Fibroblast of gingiva (primary cell): ENCODE data around the gene SSH3.
"Not testable (repeated sequence)": the region's sequence is repeated elsewhere in the genome, so short reads cannot be mapped to it uniquely, and the experiment has no call there.

Source experiments
- DNase-seq: peaks from one replicate; pipeline ENCODE4 v3.0.0-alpha.2; 2011; ENCODE audit warnings: low read depth

SSH3 gene

DNA sequence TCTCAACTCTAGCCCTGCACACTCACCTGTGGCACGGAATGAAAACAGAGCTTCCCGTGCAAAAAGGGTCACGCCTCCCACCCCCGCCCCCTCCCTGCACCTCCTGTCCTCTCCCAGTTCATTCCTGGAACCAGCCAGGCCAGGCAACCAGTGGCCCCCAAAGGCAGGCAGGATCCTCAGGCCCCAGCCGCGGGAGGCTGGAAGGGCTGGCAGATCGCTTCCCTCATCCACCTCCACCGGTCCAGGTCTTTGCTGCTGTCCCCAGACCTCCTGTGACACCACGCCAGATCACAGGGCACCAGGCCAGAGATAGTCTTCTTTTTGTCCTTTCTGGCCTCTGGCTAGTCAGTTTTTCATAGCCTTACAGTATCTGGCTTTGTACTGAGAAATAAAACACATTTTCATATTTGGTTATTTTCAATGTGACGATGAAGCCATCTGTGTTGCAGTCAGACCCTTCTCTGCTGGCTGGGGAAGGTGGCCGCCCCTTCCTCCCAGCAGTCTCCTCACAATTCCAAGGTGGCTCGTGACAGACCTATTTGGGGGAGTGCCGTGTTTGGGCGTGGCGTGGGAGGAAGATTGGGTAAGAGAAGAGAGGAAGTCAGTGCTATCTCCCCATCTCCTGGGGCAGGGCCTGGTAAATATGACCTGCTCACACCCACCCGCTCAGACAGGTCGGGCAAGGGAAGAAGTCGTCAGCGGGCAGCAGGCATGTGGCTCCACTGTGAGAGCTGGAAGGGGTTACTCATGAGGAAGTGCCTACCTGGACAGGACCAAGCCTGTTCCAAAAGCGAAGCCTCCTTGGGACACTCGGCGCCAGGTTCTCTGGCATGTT lies 9.1 kb downstream of the SSH3 start:
- no peak for DNase-seq

DNA sequence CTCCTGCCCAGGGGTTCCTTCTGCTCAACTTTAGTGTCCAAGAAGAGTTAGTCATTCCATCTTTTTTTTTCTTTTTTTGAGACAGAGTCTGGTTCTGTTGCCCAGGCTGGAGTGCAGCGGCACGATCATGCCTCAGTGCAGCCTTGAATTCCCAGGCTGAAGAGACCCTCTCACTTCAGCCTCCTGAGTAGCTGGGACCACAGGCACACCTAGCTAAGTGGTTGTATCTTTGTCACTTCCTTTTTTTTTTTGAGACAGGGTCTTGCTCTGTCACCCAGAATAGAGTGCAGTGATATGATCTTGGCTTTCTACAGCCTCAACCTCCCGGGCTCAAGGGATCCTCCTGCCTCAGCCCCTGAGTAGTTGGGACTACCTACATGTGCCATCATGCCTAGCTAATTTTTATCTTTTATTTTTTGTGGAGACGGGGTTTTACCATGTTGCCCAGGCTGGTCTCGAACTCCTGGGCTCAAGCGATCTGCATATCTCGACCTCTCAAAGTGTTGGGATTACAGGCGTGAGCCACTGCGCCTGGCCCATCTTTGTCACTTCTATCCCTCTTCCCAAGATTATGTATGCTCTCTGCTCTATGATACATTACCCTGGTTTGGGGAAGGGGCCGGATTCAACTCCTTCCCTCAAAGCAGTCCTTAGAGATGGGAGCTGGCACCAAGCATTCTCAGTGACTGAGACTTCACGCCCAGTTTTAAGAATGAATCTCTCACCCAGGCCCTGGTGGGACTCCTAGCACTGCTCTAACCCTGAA lies 10.0 kb downstream of the SSH3 start:
- no peak for DNase-seq

DNA sequence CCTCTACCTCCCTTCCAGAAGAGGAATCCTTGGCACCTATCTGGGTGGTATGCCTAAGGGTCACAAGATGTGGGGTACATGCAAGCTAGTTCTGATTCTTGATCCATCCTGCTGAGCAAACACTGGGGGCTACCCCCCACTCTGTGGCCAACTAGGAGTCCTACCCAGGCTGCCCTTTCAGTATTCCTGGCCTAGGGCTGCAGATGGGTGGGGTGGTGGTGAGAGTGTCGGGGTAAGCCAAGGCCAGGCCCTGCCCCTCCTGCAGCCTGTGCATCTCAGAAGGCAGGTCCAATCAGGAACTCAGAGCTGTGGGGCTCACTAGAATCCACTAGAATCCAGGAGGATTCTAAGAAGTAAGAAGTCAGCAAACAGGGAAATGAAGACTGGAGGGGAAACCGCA lies 10.9 kb downstream of the SSH3 start:
- no peak for DNase-seq

DNA sequence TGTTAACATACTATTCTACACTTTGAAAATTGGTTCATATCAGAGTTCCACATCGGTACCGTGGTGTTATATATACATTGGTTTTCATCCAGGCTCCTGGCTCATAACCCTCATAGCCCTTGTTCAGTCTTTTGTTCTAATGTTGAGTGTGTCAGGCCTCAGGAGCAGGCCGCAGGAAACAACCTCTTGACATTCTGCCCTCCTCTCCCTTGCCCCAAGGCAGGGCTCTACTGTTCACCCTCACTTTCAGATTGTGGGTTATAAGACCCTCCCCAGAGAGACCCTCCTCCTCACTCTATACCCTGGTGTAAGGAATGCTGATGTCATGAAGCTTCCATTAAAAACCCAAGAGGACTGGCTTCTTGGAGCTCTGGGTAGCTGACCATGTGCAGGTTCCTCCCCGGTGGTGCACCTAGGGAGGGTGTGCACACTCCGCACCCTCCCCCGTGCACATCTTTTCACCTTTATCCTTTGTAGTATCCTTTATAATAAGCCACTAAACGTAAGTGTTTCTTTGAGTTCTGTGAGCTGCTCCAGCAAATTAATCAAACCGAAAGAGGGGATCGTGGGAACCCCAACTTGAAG lies 12.1 kb downstream of the SSH3 start:
- DNase-seq: no peak

DNA sequence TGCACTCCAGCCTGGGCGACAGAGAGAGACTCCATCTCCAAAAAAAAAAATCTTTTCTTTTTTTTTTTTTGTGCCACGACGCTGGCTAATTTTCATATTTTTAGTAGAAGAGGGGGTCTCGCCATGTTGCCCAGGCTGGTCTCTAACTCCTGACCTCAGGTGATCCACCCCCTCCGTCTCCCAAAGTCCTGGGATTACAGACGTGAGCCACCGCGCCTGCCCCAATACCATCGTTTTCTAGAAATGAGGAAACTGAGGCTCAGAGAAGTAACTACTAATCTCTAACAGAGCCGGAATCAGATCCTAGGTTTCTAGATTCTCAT lies 13.5 kb downstream of the SSH3 start:
- no peak for DNase-seq

DNA sequence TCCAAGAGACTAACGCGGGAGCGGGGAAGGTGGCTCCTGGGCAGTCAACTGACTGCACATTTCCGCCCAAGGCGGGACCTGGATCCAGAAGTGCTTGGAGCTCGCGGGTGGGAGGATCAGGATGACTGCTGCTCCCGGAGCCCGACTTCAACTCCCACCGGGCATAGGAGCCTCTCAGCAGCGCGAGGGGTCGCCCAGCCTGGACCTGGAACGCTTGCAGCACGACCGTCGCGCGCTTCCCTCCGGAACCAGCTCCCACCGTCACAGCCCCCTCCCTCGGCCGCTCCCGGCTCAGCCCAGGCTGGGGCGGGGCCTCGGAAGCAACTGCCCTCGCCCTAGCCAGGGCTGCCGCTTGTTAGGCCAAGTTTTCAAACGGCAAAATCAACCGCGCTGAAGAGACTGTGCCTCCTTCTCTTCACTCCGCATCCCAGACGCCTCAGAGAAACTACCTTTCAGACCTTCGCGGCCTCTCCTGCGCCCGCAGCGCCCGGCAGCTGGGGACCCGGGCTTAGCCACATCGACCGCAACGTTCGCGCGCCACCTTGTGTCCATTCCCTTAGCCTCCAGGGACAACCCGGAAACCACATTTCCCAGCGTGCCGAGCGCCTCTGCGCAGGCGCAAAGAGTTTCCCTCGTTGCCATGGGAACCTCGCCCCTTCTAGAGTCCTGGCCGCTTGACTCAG lies 14.0 kb downstream of the SSH3 start:
- DNase-seq: peak; percentile 83

DNA sequence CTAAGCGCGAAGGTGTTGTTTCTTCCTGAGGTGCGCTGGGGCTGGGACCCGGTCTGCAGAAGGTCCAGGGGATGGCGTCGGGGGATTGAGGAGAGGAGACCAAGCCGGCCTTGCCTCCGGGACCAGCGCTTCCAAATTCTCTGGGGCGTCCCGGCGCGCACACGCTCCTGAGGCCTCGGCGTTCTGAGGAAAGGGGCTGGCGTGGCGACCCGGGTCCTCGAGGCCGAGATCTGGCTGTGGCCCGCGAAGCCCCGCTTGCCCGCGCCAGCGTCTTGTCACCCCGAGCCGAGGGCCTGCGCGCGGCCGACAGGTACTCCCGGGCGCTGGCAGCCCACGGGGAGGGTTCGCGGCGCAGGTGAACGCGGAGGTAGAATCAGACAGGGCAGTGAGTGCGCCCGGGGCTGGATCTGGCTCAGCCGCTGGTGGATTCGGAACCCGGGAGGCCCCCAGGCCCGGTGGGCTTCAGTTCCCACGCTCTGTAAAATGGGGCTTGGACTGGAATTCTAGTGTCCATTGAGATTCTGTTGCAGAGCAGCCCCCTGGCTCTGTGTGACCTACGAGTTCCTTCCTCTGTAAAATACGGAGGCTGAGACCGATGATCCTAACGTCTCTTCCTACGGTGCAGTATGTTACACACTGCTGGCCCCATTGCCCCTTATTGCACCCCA lies 14.7 kb downstream of the SSH3 start:
- DNase-seq: no peak

DNA sequence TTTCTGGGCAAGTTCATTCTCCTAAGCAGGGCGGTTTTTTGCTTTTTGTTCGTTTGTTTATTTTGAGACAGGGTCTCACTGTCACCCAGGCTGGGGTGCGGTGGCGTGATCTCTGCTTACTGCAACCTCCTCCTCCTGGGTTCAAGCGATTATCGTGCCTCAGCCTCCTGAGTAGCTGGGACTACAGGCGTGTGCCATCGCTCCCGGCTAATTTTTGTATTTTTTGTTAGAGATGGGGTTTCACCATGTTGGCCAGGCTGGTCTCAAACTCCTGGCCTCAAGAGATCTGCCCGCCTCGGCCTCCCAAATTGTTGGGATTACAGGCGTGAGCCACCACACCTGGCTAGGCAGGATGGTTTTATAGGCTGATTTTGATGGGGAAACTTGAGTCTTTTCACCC lies 15.5 kb downstream of the SSH3 start:
- not testable (repeated sequence) for DNase-seq

DNA sequence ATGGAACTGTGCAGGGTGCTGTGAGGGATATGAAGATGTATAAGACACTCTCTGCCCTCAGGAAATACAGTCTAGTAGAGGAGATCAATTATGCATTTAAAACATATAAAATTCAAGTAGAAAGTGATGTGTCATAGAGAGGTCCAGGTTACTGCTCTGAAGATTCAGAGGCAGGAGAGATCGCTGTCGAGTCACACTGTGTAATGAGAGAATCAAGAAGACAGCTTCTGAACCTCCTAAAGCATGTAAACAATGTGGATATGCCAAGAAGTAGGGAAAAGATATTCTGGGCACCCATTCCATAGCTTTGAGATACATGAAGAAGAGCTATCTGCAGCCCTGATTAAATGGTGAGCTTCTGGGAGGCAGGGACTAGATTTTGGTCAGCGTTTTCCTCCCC lies 16.7 kb downstream of the SSH3 start:
- DNase-seq: peak; percentile 27

DNA sequence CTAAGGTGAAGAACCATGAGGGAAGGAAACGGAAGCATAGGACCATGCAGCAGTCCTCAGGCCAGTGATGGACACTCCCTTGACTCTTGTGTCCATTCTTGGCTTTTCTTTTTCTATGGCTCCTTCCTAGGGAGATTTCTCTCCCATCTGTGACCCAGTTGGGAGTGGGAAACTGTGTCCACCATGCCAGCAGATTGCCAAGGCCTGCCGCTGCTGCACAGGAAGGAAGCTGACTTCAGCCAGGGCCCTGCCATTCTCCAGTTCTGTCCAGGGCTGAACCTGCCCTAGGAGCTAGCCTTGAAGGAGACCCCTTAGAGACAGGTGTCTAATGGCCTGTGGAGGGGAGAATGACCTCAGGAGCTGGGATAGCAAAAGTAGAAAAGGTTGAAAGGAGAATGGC lies 17.4 kb downstream of the SSH3 start:
- no peak for DNase-seq

DNA sequence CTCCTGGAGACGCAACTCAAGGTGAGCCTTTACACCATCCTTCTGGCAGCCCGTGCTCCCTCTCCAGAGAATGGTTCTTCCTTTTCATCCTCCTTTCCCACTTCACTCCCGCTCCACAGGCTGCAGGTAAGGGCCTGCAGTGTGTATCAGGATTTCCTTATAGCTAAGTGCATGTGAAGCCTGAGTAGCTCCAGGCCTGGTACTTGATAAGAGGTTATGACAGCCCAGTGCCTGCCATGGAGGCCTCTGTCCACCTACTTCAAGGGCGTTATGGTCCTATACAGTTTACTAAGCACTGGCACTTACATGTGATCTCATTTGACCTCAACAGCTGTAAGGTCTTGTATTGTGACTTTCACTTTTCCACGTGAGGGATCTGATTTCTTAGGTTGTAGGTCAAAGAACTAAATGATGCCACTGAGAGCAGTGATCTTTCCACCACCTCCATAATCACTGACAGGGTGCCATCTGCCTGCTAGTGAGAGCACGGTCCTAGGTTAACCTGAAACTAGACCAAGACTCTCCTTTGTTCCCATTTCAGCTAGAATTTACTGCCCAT lies 18.1 kb downstream of the SSH3 start:
- no peak for DNase-seq

DNA sequence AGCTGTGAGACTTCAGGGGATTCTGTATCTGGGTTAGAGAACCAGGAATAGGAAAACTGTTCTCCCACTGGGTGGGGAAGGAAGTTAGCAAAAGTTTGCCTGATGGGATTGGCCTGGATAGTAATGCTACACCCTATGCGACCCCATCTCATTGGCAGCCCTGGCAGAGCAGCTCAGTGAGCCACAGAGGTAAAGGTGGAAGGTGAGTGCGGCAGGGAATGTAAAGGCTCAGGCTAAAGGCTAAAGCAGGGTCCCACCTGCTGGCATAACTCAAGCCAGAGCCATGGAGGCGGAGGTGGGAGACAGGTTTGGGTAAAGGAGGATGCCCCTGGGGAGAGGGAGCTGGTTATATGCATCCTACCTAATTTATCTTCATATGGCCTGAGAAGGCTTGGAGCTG lies 18.7 kb downstream of the SSH3 start:
- no peak for DNase-seq

DNA sequence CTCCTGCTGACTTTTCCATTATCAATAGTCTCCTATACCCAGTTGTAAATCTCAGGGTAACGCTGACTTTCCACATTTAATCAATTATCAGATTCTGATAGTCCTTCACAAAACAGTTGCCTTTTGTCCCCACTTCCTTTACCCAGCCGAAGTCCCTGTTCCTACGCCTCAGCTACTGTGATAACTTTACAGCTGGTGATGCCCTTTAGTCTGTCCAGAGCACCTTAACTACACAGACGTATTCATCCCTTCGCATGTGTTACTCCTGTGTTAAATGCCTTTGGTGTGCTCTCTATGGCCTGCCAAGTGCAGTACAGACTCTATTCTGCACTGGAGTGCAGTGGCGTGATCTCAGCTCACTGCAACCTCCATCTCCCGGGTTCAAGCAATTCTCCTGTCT lies 20.2 kb downstream of the SSH3 start:
- no peak for DNase-seq

DNA sequence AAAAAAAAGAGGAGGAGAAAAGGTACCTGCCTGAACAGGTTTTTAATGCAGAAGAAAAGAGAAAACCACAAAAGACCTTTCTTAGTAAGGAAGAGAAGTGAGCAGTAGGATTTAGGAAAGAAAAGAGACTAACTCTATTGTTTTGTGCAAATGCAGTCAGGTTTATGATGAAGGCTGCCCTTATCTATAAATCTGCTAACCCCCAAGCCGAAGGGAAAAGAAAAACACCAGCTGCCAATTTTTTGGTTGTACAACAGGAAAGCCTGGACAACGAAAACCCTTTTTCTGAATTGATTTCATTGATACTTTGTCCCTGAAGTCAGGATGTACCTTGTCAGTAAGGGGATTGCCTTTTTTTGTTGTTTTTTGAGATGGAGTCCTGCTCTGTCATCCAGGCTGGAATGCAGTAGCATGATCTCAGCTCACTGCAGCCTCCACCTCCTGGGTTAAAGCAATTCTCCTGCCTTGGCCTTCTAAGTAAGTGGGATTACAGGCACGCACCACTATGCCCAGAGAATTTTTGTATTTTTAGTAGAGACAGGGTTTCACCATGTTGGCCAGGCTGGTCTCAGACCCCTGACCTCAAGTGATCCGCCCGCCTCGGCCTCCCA lies 28.9 kb downstream of the SSH3 start:
- no peak for DNase-seq

DNA sequence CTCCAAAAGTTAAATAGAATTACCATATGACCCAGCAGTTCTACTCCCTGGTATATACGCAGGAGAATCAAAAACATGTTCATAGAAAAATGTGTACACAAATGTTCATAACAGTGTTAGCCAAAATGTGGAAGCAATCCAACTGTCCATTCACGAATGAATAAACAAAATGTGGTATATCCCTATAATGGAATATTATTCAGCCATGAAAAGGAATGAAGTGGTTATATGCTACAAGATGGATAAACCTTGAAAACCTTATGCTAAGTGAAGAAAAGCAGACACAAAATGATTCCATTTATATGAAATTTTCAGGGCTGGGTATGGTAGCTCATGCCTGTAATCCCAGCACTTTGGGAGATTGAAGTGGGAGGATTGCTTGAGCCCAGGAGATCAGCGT lies 33.9 kb downstream of the SSH3 start:
- no peak for DNase-seq

DNA sequence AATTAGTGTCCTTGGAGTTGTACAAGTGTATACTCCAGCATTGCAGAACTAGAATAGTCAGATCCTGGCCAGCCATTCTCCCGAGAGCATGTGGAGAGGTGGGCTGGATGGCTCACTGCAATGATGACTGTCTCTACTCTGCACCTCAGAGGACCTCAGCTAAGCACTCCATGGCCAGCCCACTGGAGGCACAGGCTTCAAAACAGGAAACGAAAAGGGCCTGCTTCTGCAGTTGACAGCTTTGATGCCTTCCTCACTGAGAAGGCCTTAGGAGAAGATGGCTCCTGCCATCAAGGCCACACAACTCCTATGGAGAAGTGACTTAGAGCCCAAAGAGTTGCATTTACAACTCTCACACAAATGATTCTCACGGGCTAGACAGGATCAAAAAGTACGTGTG lies 40.9 kb downstream of the SSH3 start:
- DNase-seq: no peak

DNA sequence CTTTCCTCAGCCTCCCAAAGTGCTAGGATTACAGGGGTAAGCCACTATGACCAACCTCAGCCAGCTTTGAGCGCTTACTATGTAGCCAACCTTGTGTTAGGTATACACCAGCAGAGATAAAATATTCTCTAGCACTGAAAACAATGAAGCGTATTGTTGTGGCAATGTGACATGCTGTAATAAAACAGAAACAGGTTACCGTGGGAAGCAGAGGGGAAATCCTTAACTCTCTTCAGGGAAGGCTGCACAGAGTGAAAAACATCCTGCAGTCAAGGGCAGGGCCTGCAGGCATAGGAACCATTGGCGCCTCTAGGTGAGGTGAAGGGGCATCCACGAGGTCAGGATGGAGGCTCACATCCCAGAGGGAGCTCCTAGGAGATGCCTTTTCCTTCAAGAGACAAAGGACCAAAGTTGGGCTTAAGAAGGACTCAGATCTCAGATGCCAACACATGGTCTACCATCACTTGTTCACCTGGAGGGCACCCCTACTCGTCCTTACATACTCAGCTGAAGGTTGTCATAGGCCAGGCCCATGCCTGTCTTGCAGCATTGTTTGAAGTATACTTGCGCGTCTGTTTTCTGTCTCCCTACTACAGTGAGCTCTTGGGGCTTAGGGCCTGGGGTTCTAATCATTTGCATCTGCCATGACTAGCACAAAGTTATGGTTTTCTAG lies 42.1 kb downstream of the SSH3 start:
- DNase-seq: no peak

DNA sequence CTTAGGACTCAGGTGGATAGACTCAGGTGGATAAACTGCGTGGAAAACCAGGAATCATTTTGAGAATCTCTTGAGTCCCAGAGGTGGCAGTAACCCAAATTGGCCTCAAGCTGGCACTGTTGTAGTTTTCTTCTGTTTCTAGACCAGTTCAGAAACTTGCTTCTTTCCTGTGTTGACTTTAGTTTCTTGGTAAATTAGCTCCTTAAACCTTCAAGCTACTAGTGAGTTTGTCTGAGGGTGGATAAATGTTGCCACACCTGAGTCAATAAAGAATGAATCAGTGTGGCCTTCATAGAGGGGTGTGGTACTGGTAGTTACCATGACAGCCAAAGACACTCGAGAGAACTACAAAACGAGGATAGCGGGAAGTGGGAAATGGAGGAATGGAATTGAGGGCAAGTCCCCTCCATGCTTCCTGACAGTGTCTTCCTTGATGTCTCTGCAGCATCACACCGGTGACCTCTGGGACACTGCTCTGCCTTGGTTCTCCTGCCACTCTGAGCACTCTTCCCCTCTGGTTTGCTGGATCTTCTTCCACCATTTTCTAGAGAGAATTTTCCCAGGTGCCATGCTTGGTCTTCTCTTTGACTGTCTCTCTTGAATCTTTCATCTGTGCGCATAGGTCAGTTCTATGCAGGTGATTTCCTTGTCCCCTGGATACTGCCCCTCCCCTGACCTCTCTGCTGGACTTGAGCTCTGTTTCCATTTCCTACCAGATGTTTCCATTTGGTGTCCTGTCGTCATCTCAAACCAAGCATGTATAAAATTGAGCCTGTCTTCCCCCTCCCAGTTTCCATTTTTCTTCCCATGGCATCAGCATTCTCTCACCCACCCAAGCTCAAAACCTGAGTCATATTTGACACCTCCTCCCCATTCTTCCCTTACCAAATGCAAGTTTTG lies 42.8 kb downstream of the SSH3 start:
- DNase-seq: peak; percentile 73

DNA sequence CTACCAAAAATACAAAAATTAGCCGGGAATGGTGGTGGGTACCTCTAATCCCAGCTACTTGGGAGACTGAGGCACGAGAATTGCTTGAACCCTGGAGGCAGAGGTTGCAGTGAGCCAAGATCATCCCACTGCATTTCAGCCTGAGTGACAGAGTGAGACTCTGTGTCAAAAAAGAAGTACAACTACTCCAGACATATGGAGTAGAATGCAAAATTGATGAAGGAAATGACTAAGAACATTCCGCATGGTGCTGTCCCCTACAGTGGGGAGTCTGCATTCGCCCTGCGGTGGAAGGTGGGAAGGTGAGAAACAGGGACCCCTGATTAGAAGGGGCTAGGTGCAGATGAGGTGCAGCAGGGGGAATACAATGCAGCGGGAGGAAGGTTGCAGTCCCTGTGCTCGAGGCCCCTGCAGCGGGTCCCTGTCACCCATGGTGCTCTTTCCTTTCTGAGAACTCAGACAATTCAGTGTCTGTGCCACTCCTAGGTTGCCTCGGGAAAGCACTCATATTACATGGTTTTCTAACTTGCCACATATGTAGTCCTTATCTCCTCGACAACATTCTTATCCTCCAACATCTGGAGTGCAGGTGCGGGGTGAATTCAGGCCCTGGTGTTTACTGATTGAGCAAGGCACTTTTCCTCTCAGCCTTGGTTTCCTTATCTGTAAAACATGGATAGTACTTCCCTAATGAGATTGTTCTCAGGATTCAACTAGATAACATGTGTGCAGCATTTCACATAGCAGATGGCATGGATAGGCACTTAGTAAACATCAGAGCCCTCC lies 44.8 kb downstream of the SSH3 start:
- no peak for DNase-seq
